Esophagus muscularis mucosa (tissue), 4 donors: ENCODE measurements around the gene DHRS3.

Experiments
- EP300 ChIP-seq: sonication (generic); formaldehyde crosslinking; IDR thresholded peaks from one replicate; pipeline ENCODE4 v1.6.1; 2017; ENCODE audit warnings: antibody characterized with exemption
- POLR2A ChIP-seq: fragments of 450-650 bp; IDR thresholded peaks from one replicate; pipeline ENCODE4 v1.6.1; 2017; ENCODE audit warnings: antibody characterized with exemption, moderate library complexity, mild to moderate bottlenecking, low read depth
- POLR2AphosphoS5 ChIP-seq, 2 donors: sonication (generic); formaldehyde crosslinking; IDR thresholded peaks; one replicate each; pipeline ENCODE4 v1.6.1; 2017; ENCODE audit warnings: antibody characterized with exemption in 2 of 2
- TF ChIP-seq, protein P1 (sequence below), 3 experiments: fragments of 200-600 bp in 2 of 3; fragments of 450-650 bp in 1 of 3; sonication (generic) in 2 of 3; IDR thresholded peaks; one replicate each; pipeline ENCODE4 v1.5.1; 2017 to 2019; ENCODE audit warnings: antibody characterized with exemption in 3 of 3, mild to moderate bottlenecking in 2 of 3, moderate library complexity in 1 of 3

DNA sequence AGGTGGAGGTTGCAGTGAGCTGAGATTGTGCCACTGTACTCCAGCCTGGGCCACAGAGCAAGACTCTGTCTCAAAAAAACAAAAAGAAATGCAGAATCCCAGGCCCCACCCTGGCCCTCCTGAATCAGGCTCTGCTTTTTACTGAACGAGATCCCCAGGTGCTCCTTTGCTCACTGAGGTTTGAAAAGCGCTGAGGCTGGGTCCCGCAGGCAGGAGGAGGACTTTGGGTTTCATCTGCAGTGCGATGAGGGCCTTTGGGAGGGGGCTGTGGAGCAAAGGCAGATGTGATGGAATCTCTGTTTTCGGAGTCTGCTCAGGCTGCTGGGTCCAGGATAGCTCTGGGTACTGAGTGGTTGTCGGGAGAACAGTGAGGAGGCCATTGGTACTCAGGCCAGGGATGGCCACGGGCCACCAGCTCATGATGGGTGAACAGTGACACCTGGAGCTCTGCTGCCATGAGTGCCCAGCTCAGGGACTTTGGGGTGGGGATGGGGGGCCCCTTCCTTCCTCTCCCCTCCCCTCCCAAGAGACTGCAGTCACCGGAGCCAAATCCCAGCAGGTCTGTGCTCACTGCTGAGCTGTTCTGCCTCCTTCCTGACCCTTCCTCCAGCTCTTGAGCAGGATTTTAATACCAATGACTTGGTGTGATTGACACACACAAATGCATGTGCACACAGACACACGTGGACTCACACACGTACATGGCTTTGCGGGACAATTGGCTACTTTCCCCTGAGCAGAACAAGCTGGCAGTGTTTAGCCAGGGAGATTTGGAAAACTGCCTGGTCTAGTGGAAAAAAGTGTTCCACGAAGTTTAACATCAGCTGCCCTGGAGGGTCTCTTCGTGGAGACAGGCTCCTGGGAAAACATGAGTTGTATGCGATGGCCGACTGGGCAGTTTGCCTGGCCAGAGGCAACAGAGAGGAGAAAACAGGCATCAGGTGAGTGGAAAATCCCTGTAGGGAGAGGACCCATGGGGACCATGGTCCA, 3.6 kb upstream of the DHRS3 start:
- no peak for TF ChIP-seq POLR2A
- TF ChIP-seq, protein P1, sequence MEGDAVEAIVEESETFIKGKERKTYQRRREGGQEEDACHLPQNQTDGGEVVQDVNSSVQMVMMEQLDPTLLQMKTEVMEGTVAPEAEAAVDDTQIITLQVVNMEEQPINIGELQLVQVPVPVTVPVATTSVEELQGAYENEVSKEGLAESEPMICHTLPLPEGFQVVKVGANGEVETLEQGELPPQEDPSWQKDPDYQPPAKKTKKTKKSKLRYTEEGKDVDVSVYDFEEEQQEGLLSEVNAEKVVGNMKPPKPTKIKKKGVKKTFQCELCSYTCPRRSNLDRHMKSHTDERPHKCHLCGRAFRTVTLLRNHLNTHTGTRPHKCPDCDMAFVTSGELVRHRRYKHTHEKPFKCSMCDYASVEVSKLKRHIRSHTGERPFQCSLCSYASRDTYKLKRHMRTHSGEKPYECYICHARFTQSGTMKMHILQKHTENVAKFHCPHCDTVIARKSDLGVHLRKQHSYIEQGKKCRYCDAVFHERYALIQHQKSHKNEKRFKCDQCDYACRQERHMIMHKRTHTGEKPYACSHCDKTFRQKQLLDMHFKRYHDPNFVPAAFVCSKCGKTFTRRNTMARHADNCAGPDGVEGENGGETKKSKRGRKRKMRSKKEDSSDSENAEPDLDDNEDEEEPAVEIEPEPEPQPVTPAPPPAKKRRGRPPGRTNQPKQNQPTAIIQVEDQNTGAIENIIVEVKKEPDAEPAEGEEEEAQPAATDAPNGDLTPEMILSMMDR (IDR thresholded peaks at IDR 0.05): no peak
- peak; percentile 53 to 64 for TF ChIP-seq POLR2AphosphoS5 (IDR thresholded peaks at IDR 0.05)
- TF ChIP-seq EP300: no peak
